Measurements from ENCODE around the gene B4GALT5.

Gene B4GALT5

GRCh38 chr20:49663112-49663511 is 50.6 kb downstream of the B4GALT5 start:
- Histone ChIP-seq H3K27ac (no peak overlapping the region), H3K4me3 (no peak overlapping the region), H3K4me1 (peaks cover 29% of the 10 kb centered on the region), H4K20me1 (peaks cover 98% of the 10 kb centered on the region), H3K27me3 (no peaks in the 10 kb centered on the region), H3K9me3 (no peaks in the 10 kb centered on the region), H3K36me3 (no peaks in the 10 kb centered on the region), H3K4me2 (no peak overlapping the region), H3K9ac (no peak overlapping the region)
- no peak for TF ChIP-seq Cebpa-rat (IDR thresholded peaks at IDR 0.05)

- H4K20me1 ChIP-seq: peaks cover 98% of the 10 kb centered on the region
- H3K9me3 ChIP-seq: no peaks in the 10 kb centered on the region
- peak overlapping the region; percentile 27 for H3K4me2 ChIP-seq
- no peaks in the 10 kb centered on the region for H3K27me3 ChIP-seq
- no peak for TF ChIP-seq Cebpa-rat (IDR thresholded peaks at IDR 0.05)
- no peak overlapping the region for H3K4me3 ChIP-seq
- peaks cover 29% of the 10 kb centered on the region for H3K4me1 ChIP-seq
- no peak overlapping the region for H3K9ac ChIP-seq
- H3K27ac ChIP-seq: no peak overlapping the region
- H3K36me3 ChIP-seq: no peaks in the 10 kb centered on the region
Observed at GRCh38 chr20:49661560-49662329, 51.9 kb downstream of the B4GALT5 start.

GRCh38 chr20:49660912-49661311 is 52.8 kb downstream of the B4GALT5 start:
- Histone ChIP-seq H3K36me3 (peaks cover 7% of the 10 kb centered on the region), H3K4me2 (no peak overlapping the region), H3K4me1 (peaks cover 32% of the 10 kb centered on the region), H3K27me3 (no peaks in the 10 kb centered on the region), H3K9ac (no peak overlapping the region), H3K4me3 (no peak overlapping the region), H3K9me3 (no peaks in the 10 kb centered on the region), H3K27ac (no peak overlapping the region), H4K20me1 (peaks cover 98% of the 10 kb centered on the region)
- TF ChIP-seq Cebpa-rat (IDR thresholded peaks at IDR 0.05): no peak

GRCh38 chr20:49659056-49659455 is 54.6 kb downstream of the B4GALT5 start:
- peaks cover 94% of the 10 kb centered on the region for H4K20me1 ChIP-seq

DNA sequence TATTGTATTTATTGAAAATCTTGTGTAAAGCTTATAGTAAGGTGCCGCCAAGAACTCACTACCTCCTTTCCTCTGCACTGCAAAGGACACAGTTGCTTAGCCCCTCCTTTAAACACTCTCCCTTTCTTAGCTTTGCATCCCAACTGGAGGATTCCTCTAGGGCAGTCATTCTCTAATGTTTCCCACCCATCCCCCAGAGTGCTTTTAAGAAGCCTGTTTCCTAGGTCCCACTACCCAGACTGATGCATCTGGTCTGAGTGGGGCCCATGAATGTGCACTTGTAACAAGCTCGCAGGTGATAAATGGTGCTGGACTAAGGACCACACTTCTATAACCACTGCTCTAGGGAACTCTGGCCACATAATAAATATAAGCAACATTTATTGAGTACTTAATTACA is 55.2 kb downstream of the B4GALT5 start:
- Histone ChIP-seq H3K27me3 (no peaks in the 10 kb centered on the region), H3K4me2 (no peak overlapping the region), H3K27ac (no peak overlapping the region), H3K4me3 (no peak overlapping the region), H4K20me1 (peaks cover 94% of the 10 kb centered on the region), H3K36me3 (peaks cover 31% of the 10 kb centered on the region), H3K9ac (no peak overlapping the region), H3K4me1 (peaks cover 40% of the 10 kb centered on the region), H3K9me3 (no peaks in the 10 kb centered on the region)
- TF ChIP-seq Cebpa-rat (IDR thresholded peaks at IDR 0.05): no peak

More at GRCh38 chr20:49659056-49659455, 54.6 kb downstream of the B4GALT5 start:
- peaks cover 40% of the 10 kb centered on the region for H3K4me1 ChIP-seq
- no peak overlapping the region for H3K9ac ChIP-seq
- H3K27ac ChIP-seq: no peak overlapping the region
- no peak overlapping the region for H3K4me2 ChIP-seq
- no peaks in the 10 kb centered on the region for H3K27me3 ChIP-seq
- TF ChIP-seq Cebpa-rat (IDR thresholded peaks at IDR 0.05): no peak
- no peaks in the 10 kb centered on the region for H3K9me3 ChIP-seq
- peaks cover 26% of the 10 kb centered on the region for H3K36me3 ChIP-seq
- no peak overlapping the region for H3K4me3 ChIP-seq

DNA sequence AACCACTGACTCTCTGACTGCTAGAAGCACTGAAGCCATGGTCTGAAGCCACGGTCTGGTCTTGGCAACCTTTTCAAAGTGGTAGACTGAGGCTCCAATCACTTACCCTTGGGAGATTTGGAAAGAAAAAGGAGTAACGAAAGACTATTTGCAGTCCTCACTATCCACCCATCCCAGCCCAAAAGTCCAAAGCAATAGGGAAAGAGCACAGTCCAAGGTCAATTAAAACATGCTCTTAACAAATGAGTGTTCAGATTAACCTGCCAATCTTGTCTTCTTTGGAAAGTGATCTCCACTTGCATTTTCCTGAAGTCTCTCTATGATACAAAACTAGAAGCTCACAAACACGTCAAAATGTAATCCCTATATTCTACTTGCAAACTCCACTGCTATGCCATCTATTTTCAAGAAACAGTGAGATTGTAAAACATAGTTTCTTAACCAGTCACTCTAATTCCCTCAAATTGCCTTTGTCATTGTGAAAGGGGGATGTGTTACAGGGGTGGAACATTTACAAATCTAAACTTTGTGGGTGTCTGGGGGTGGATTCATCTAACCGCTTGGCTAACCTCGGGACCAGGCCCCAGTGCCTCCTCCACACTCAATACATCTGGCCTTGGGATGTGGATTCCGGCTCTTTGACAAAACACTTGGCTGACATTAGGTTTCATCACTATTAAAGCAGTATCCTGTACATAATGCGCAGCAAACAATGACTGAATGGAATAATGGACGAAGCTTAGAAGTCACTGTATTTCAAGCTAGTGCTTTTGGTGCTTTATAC is 56.4 kb downstream of the B4GALT5 start:
- peaks cover 85% of the 10 kb centered on the region for H4K20me1 ChIP-seq
- no peak for TF ChIP-seq Cebpa-rat (IDR thresholded peaks at IDR 0.05)
- H3K27me3 ChIP-seq: no peaks in the 10 kb centered on the region
- no peak overlapping the region for H3K9ac ChIP-seq
- no peaks in the 10 kb centered on the region for H3K9me3 ChIP-seq
- H3K27ac ChIP-seq: no peak overlapping the region
- H3K4me3 ChIP-seq: no peak overlapping the region
- peaks cover 32% of the 10 kb centered on the region for H3K4me1 ChIP-seq
- H3K36me3 ChIP-seq: peaks cover 43% of the 10 kb centered on the region
- H3K4me2 ChIP-seq: no peak overlapping the region

GRCh38 chr20:49656304-49656703 is 57.4 kb downstream of the B4GALT5 start:
- Histone ChIP-seq H3K9ac (no peak overlapping the region), H3K36me3 (peaks cover 54% of the 10 kb centered on the region), H3K4me2 (no peak overlapping the region), H3K4me1 (peaks cover 22% of the 10 kb centered on the region), H3K9me3 (no peaks in the 10 kb centered on the region), H3K27me3 (no peaks in the 10 kb centered on the region), H3K27ac (no peak overlapping the region), H4K20me1 (peaks cover 75% of the 10 kb centered on the region), H3K4me3 (no peak overlapping the region)
- TF ChIP-seq Cebpa-rat (IDR thresholded peaks at IDR 0.05): no peak

- H4K20me1 ChIP-seq: peaks cover 52% of the 10 kb centered on the region
- no peak overlapping the region for H3K4me3 ChIP-seq
- H3K27me3 ChIP-seq: no peaks in the 10 kb centered on the region
- TF ChIP-seq Cebpa-rat (IDR thresholded peaks at IDR 0.05): no peak
- peaks cover 66% of the 10 kb centered on the region for H3K36me3 ChIP-seq
- H3K9ac ChIP-seq: no peak overlapping the region
- H3K4me2 ChIP-seq: no peak overlapping the region
- no peaks in the 10 kb centered on the region for H3K9me3 ChIP-seq
- peaks cover 11% of the 10 kb centered on the region for H3K4me1 ChIP-seq
- H3K27ac ChIP-seq: no peak overlapping the region
Observed at GRCh38 chr20:49653925-49654434, 59.7 kb downstream of the B4GALT5 start.

DNA sequence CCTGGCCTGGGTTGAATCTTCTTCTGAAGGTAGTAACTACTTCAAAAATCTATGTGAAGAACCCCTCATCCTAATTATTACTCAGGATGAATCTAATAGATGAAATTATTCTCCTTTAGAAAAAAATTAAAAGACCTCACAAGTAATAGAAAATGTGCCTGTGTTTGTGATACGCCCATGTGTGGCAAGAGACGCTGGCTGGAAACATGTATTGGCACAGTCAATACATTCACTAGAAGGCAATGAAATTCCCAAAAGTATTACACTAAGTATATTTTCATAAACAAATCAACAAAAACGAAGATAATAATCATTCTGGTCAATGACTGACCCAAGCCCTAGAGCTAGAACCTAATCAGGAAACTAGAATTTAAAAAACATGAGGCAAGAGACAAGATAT is 64.0 kb downstream of the B4GALT5 start:
- Histone ChIP-seq H3K4me1 (no peaks in the 10 kb centered on the region), H4K20me1 (peaks cover 10% of the 10 kb centered on the region), H3K27me3 (no peaks in the 10 kb centered on the region), H3K4me2 (no peak overlapping the region), H3K9ac (no peak overlapping the region), H3K9me3 (no peaks in the 10 kb centered on the region), H3K36me3 (peaks cover 89% of the 10 kb centered on the region), H3K27ac (no peak overlapping the region), H3K4me3 (no peak overlapping the region)
- TF ChIP-seq Cebpa-rat (IDR thresholded peaks at IDR 0.05): no peak

GRCh38 chr20:49647550-49647949 is 66.1 kb downstream of the B4GALT5 start:
- Histone ChIP-seq H4K20me1 (peaks cover 8% of the 10 kb centered on the region; the same call in 1 of the 2 replicates), H3K9ac (no peak overlapping the region), H3K4me1 (no peaks in the 10 kb centered on the region), H3K36me3 (peaks cover 88% of the 10 kb centered on the region), H3K4me2 (no peak overlapping the region), H3K4me3 (no peak overlapping the region), H3K27me3 (no peaks in the 10 kb centered on the region), H3K9me3 (no peaks in the 10 kb centered on the region), H3K27ac (no peak overlapping the region)
- TF ChIP-seq Cebpa-rat (IDR thresholded peaks at IDR 0.05): no peak
